ENCODE measurements around the gene PEX3. TPM values are rescaled to one million over a fixed set of nuclear protein-coding genes. Genes with fewer than 3 reads are reported as not detected.
A peak's percentile ranks its signal among the peaks of the same experiment; 100 is the strongest.

The PEX3 gene
- total RNA-seq, 1 experiment from 2014 or later: 23.8 TPM

- Histone ChIP-seq H3K36me3 (ENCODE audit: low read depth, low read length) (no peaks in the 10 kb centered on the region), H3K79me2 (ENCODE audit: low read length) (peaks cover 2% of the 10 kb centered on the region; the same call in 1 of the 2 replicates), H3K4me1 (ENCODE audit: insufficient read depth, low read length) (peaks cover 8% of the 10 kb centered on the region), H4K20me1 (ENCODE audit: low read length) (no peaks in the 10 kb centered on the region), H3K27ac (ENCODE audit: low read length) (no peak overlapping the region), H3K9me2 (replicated peaks; ENCODE audit: low read length) (no peaks in the 10 kb centered on the region), H3K4me3 (ENCODE audit: low read length) (no peak overlapping the region), H3F3A (ENCODE audit: low read length, unreplicated experiment) (no peaks in the 10 kb centered on the region), H2AFZ (ENCODE audit: low read length) (no peak overlapping the region), H3K27me3 (ENCODE audit: low read length) (no peaks in the 10 kb centered on the region), H3K4me2 (ENCODE audit: low read length) (no peak overlapping the region), H3K9ac (ENCODE audit: low read length) (no peak overlapping the region), H3K9me3 (ENCODE audit: low read length) (no peaks in the 10 kb centered on the region)
- no TSS peak for BruUV-seq (replicated peaks)
- CTCF ChIA-PET: no interaction called here
- DNase-seq (no peak), ATAC-seq (no peak)
- intact Hi-C loops (cut with micrococcal nuclease): no loop called here
- POLR2A ChIA-PET (ENCODE audit: unreplicated experiment): no interaction called here
- TF ChIP-seq EZH2phosphoT487 (IDR thresholded peaks at IDR 0.05; ENCODE audit: borderline replicate concordance, low read length) (no peak), EZH2 (IDR thresholded peaks at IDR 0.05; ENCODE audit: low read length, unreplicated experiment) (no peak)
Measured at GRCh38 chr6:143516690-143517446, 66.3 kb downstream of the PEX3 start.

- BruUV-seq (replicated peaks): no TSS peak
- H3K9me2 ChIP-seq (replicated peaks; ENCODE audit: low read length): no peaks in the 10 kb centered on the region
- H3F3A ChIP-seq (ENCODE audit: low read length, unreplicated experiment): no peaks in the 10 kb centered on the region
- H3K4me3 ChIP-seq (ENCODE audit: low read length): no peak overlapping the region
- no peak overlapping the region for H3K4me2 ChIP-seq (ENCODE audit: low read length)
- H3K27me3 ChIP-seq (ENCODE audit: low read length): no peaks in the 10 kb centered on the region
- ChIA-PET POLR2A (ENCODE audit: unreplicated experiment) (no interaction called here), CTCF (no interaction called here)
- peaks cover 11% of the 10 kb centered on the region; the same call in 1 of the 2 replicates for H3K4me1 ChIP-seq (ENCODE audit: insufficient read depth, low read length)
- no peak overlapping the region for H3K9ac ChIP-seq (ENCODE audit: low read length)
- no peak overlapping the region for H2AFZ ChIP-seq (ENCODE audit: low read length)
- no peaks in the 10 kb centered on the region for H4K20me1 ChIP-seq (ENCODE audit: low read length)
- intact Hi-C loops (cut with micrococcal nuclease): no loop called here
- no peaks in the 10 kb centered on the region for H3K9me3 ChIP-seq (ENCODE audit: low read length)
- no peak for DNase-seq
- no peaks in the 10 kb centered on the region for H3K36me3 ChIP-seq (ENCODE audit: low read depth, low read length)
- ATAC-seq: no peak
- TF ChIP-seq EZH2phosphoT487 (IDR thresholded peaks at IDR 0.05; ENCODE audit: borderline replicate concordance, low read length): no peak
- no peak for TF ChIP-seq CTCF (conservative IDR thresholded peaks at IDR 0.05; ENCODE audit: low read depth, low read length)
- TF ChIP-seq EZH2 (IDR thresholded peaks at IDR 0.05; ENCODE audit: low read length, unreplicated experiment): no peak
- no peaks in the 10 kb centered on the region for H3K79me2 ChIP-seq (ENCODE audit: low read length)
- no peak overlapping the region for H3K27ac ChIP-seq (ENCODE audit: low read length)
Measured at GRCh38 chr6:143517447-143517773, 66.8 kb downstream of the PEX3 start.

GRCh38 chr6:143522039-143522600 lies 71.5 kb downstream of the PEX3 start:
- Histone ChIP-seq H3K27me3 (ENCODE audit: low read length) (no peaks in the 10 kb centered on the region), H3K9me2 (replicated peaks; ENCODE audit: low read length) (no peaks in the 10 kb centered on the region), H3K4me3 (ENCODE audit: low read length) (no peak overlapping the region), H3K36me3 (ENCODE audit: low read depth, low read length) (no peaks in the 10 kb centered on the region), H3K27ac (ENCODE audit: low read length) (peak overlapping the region; percentile 50), H3K9ac (ENCODE audit: low read length) (no peak overlapping the region), H3K4me1 (ENCODE audit: insufficient read depth, low read length) (peaks cover 15% of the 10 kb centered on the region; the same call in 1 of the 2 replicates), H3K4me2 (ENCODE audit: low read length) (peak overlapping the region; percentile 15; the same call in 1 of the 2 replicates), H3K9me3 (ENCODE audit: low read length) (no peaks in the 10 kb centered on the region), H2AFZ (ENCODE audit: low read length) (no peak overlapping the region), H3K79me2 (ENCODE audit: low read length) (no peaks in the 10 kb centered on the region), H4K20me1 (ENCODE audit: low read length) (no peaks in the 10 kb centered on the region), H3F3A (ENCODE audit: low read length, unreplicated experiment) (no peaks in the 10 kb centered on the region)
- DNase-seq (peak; percentile 61), ATAC-seq (peak; percentile 92)
- intact Hi-C loops (cut with micrococcal nuclease): no loop called here
- ChIA-PET CTCF (no interaction called here), POLR2A (ENCODE audit: unreplicated experiment) (no interaction called here)
- TF ChIP-seq EZH2 (IDR thresholded peaks at IDR 0.05; ENCODE audit: low read length, unreplicated experiment) (no peak), EZH2phosphoT487 (IDR thresholded peaks at IDR 0.05; ENCODE audit: borderline replicate concordance, low read length) (no peak), CTCF (conservative IDR thresholded peaks at IDR 0.05; ENCODE audit: low read depth, low read length) (no peak)
- BruUV-seq (replicated peaks): no TSS peak
